ENCODE measurements around the gene CHRNB1.

CHRNB1 gene

DNA sequence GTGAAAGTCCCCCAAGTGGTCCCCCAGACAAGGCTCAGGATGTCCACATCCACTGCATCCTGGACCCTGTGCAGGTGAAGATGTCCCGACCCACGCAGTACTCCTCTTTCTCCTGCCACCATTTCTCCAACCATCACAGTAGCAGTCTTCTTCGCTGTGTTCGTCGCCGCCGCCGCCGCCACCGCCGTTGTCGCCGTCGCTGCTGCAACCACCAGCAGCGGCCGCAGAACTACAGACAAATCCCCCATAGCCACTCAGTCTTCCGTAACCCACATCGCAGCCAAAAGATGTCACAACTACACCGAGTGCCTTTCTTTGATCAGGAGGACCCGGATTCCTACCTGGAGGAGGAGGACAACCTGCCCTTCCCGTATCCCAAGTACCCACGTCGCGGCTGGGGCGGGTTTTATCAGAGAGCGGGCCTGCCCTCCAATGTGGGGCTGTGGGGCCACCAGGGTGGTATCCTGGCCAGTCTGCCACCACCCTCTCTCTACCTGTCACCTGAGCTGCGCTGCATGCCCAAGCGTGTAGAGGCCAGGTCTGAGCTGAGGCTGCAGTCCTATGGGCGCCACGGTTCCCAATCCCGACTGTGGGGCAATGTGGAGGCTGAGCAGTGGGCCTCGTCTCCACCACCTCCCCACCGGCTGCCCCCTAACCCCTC is 18.5 kb upstream of the CHRNB1 start:
- TF ChIP-seq MYC (IDR thresholded peaks at IDR 0.05; ENCODE audit: low read depth, low read length) (no peak), POLR2A (IDR thresholded peaks at IDR 0.05; ENCODE audit: extremely low read depth, insufficient read length) (no peak), CTCF (IDR thresholded peaks at IDR 0.05; ENCODE audit: low read depth, low read length) (no peak)
- TF ChIP-seq, protein P1, sequence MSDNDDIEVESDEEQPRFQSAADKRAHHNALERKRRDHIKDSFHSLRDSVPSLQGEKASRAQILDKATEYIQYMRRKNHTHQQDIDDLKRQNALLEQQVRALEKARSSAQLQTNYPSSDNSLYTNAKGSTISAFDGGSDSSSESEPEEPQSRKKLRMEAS (IDR thresholded peaks at IDR 0.05; ENCODE audit: low read depth, low read length): no peak
- H3K4me3 ChIP-seq (ENCODE audit: low read depth, low read length): no peak overlapping the region
- no peak for DNase-seq (ENCODE audit: low read depth)

GRCh38 chr17:7426896-7427489 is 17.9 kb upstream of the CHRNB1 start:
- TF ChIP-seq, protein P1 (IDR thresholded peaks at IDR 0.05; ENCODE audit: low read depth, low read length): no peak
- TF ChIP-seq MYC (IDR thresholded peaks at IDR 0.05; ENCODE audit: low read depth, low read length) (no peak), POLR2A (IDR thresholded peaks at IDR 0.05; ENCODE audit: extremely low read depth, insufficient read length) (no peak), CTCF (IDR thresholded peaks at IDR 0.05; ENCODE audit: low read depth, low read length) (no peak)
- no peak overlapping the region for H3K4me3 ChIP-seq (ENCODE audit: low read depth, low read length)
- DNase-seq (ENCODE audit: low read depth): no peak

DNA sequence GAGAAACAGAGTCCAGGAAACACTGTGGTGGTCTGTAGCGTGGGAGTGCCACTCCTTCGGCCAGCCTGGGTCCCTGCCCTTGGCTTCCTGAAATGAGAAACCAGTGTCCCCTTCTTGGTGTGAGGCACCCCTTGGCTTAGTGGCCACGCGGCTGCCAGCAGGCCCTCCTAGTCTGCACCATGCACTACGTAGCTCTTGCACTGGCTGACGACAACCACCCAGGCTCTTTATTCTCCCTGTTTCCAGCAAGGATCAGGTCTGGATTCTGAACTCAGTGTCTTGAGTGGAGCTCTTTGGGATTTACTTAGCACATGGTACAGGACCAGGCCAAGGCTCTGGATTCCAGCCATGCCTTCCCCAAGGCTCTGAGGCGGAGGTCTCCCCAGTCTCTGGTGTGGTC is 17.3 kb upstream of the CHRNB1 start:
- DNase-seq (ENCODE audit: low read depth): no peak
- TF ChIP-seq, protein P1 (IDR thresholded peaks at IDR 0.05; ENCODE audit: low read depth, low read length): no peak
- TF ChIP-seq MYC (IDR thresholded peaks at IDR 0.05; ENCODE audit: low read depth, low read length): no peak
- TF ChIP-seq POLR2A (IDR thresholded peaks at IDR 0.05; ENCODE audit: extremely low read depth, insufficient read length): no peak
- TF ChIP-seq CTCF (IDR thresholded peaks at IDR 0.05; ENCODE audit: low read depth, low read length): no peak
- H3K4me3 ChIP-seq (ENCODE audit: low read depth, low read length): no peak overlapping the region

DNA sequence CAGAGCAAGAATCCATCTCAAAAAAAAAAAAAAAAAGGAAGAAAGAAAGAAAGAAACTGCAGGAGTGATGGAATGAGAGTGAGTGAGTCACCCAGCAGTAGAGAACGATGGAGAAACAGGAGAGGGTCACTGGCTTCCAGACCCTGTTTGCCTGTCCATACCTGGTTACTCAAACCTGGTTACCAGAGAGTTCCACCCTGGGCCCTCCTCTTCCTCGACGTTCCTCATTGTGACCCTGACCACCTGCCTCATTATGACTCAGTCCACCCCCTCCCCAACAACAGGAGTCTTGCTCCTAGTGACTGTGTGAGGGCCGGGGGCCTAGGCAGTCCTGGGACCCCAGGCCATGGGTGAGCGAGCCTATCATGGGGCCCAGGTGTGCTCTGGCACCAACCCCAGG is 16.3 kb upstream of the CHRNB1 start, which contains the start of gene SPEM3:
Gene SPEM3, plus strand, starts transcription at position 301 of the 400 bp plus-strand sequence. Its CDS starts 46 bp downstream, at position 347.
- no peak within 1 kb of the TSS for H3K4me3 ChIP-seq (ENCODE audit: low read depth, low read length)
- TF ChIP-seq MYC (IDR thresholded peaks at IDR 0.05; ENCODE audit: low read depth, low read length): no peak
- no peak for TF ChIP-seq CTCF (IDR thresholded peaks at IDR 0.05; ENCODE audit: low read depth, low read length)
- TF ChIP-seq, protein P1 (IDR thresholded peaks at IDR 0.05; ENCODE audit: low read depth, low read length): no peak
- no peak for TF ChIP-seq POLR2A (IDR thresholded peaks at IDR 0.05; ENCODE audit: extremely low read depth, insufficient read length)
- DNase-seq (ENCODE audit: low read depth): no peak

DNA sequence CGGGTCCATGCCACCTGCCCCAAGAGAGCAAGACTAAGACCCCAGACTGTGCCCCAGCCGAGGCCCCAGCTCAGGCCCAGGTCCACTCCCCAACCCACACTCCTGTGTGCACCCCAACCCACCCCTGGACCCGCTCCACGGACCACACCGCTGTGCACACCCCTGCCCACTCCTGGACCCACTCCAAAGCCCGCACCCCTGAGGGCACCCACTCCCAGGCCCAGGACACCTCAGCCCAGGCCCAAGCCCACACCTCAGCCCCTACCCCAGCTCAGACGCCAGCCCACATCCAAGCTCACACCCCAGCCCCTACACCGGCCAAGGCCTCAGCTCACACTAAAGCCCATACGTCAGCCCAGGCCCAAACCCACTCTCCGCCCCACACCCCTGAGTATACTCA is 15.1 kb upstream of the CHRNB1 start:
- H3K4me3 ChIP-seq (ENCODE audit: low read depth, low read length): no peak overlapping the region
- DNase-seq (ENCODE audit: low read depth): no peak
- TF ChIP-seq, protein P1 (IDR thresholded peaks at IDR 0.05; ENCODE audit: low read depth, low read length): no peak

GRCh38 chr17:7431231-7431630 is 13.6 kb upstream of the CHRNB1 start:
- TF ChIP-seq POLR2A (IDR thresholded peaks at IDR 0.05; ENCODE audit: extremely low read depth, insufficient read length) (no peak), CTCF (IDR thresholded peaks at IDR 0.05; ENCODE audit: low read depth, low read length) (no peak), MYC (IDR thresholded peaks at IDR 0.05; ENCODE audit: low read depth, low read length) (no peak)
- TF ChIP-seq, protein P1 (IDR thresholded peaks at IDR 0.05; ENCODE audit: low read depth, low read length): no peak
- H3K4me3 ChIP-seq (ENCODE audit: low read depth, low read length): no peak overlapping the region
- DNase-seq (ENCODE audit: low read depth): no peak
